K562 (cell line): Measurements from ENCODE around the gene GNG14. TPM values are rescaled to one million over a fixed set of nuclear protein-coding genes. Genes with fewer than 3 reads are reported as not detected.

Source experiments
- ATF3 ChIP-seq, 2 experiments: fragments of 450-650 bp in 1 of 2; sonication (generic) in 1 of 2; formaldehyde crosslinking in 1 of 2; IDR thresholded peaks in 1 of 2; conservative IDR thresholded peaks in 1 of 2; 2 replicates each; pipeline versions ENCODE4 v1.6.1 to v1.8.1; 2016 to 2023; ENCODE audit warnings: mild to moderate bottlenecking in 2 of 2, moderate library complexity in 2 of 2, inconsistent platforms in 1 of 2, missing genetic modification reagents in 1 of 2
- E2F5 ChIP-seq: sonication (generic); formaldehyde crosslinking; IDR thresholded peaks from 2 replicates; pipeline ENCODE4 v1.8.0; 2022; ENCODE audit warnings: mild to moderate bottlenecking, missing genetic modification reagents
- HCFC1 ChIP-seq: IDR thresholded peaks from 2 replicates; pipeline ENCODE4 v1.6.1; 2012; ENCODE audit warnings: low read depth, low read length, improper control_type of control experiment
- KAT8 ChIP-seq: fragments of 450-650 bp; IDR thresholded peaks from 2 replicates; pipeline ENCODE4 v1.6.1; 2016; ENCODE audit warnings: low read depth, mild to moderate bottlenecking
- NR2C1 ChIP-seq, 2 experiments: fragments of 450-650 bp; IDR thresholded peaks; 2 replicates each; pipeline ENCODE4 v1.6.1; 2017; ENCODE audit warnings: mild to moderate bottlenecking in 2 of 2, antibody characterized with exemption in 1 of 2, inconsistent platforms in 1 of 2, missing compliant biosample characterization in 1 of 2, missing genetic modification characterization in 1 of 2
- RAD51 ChIP-seq: fragments of 450-650 bp; IDR thresholded peaks from 2 replicates; pipeline ENCODE4 v1.7.1; 2016; ENCODE audit warnings: low read depth, mild to moderate bottlenecking, borderline replicate concordance
- TAL1 ChIP-seq: fragments of 450-650 bp; IDR thresholded peaks from 2 replicates; pipeline ENCODE4 v1.6.1; 2016; ENCODE audit warnings: mild to moderate bottlenecking
- ZBTB33 ChIP-seq: sonication (generic); formaldehyde crosslinking; IDR thresholded peaks from 2 replicates; pipeline ENCODE4 v1.8.1; 2023; ENCODE audit warnings: mild to moderate bottlenecking, missing genetic modification reagents
- ZNF740 ChIP-seq, 3 experiments: fragments of 200-800 bp in 1 of 3; sonication (Bioruptor generic) in 1 of 3; sonication (generic) in 1 of 3; formaldehyde crosslinking in 1 of 3; IDR thresholded peaks; 2 replicates each; pipeline versions ENCODE4 v1.6.1 to v1.8.0; 2016 to 2022; ENCODE audit warnings: mild to moderate bottlenecking in 2 of 3, missing compliant biosample characterization in 2 of 3, missing genetic modification characterization in 2 of 3, missing genetic modification reagents in 1 of 3
- polyA plus RNA-seq, 8 experiments: library from polyadenylated mRNA; depleted of rRNA in 4 of 8; stranded (reverse) in 5 of 8; unstranded in 3 of 8; fragments of >200 nt; fragmentation: Nextera tagmentation in 2 of 8; fragmentation: Illumina TruSeq in 1 of 8; extraction: Ambion mirVana in 2 of 8; extraction: Trizol in 1 of 8; gene quantifications; 2 replicates each; pipeline versions ENCODE4 v1.2.1 to v1.2.3, GENCODE V29; 2011 to 2014; ENCODE audit warnings: inconsistent platforms in 1 of 8, missing spikeins in 1 of 8
- total RNA-seq, 7 experiments: library from RNA; depleted of rRNA in 6 of 7; stranded (reverse); fragments of >200 nt in 6 of 7; fragmentation: Illumina TruSeq in 2 of 7; extraction: Trizol in 2 of 7; gene quantifications; 2 replicates each; pipeline versions ENCODE4 v1.2.1 to v1.2.3, GENCODE V29; 2011 to 2021; ENCODE audit warnings: low replicate concordance in 1 of 7

The GNG14 gene
- total and polyA plus RNA-seq, 9 of the 15 experiments (the other 6 are each of a cell fraction or from before 2014, with no cell fraction given): not detected

- TF ChIP-seq ZNF740 (CRISPR knock-in tag; IDR thresholded peaks at IDR 0.05): no peak
- TF ChIP-seq ZNF740 (tag; IDR thresholded peaks at IDR 0.05): no peak
- no peak for TF ChIP-seq KAT8
- no peak for TF ChIP-seq HCFC1
- TF ChIP-seq TAL1: no peak
- TF ChIP-seq RAD51: no peak
- peak; percentile 47; the same call in 1 of the 2 replicates for TF ChIP-seq ATF3 (IDR thresholded peaks at IDR 0.05)
- no peak for TF ChIP-seq ATF3 (CRISPR knock-in tag; conservative IDR thresholded peaks at IDR 0.05)
- TF ChIP-seq E2F5 (CRISPR knock-in tag): no peak
- no peak for TF ChIP-seq NR2C1 (IDR thresholded peaks at IDR 0.05)
- no peak for TF ChIP-seq NR2C1 (tag; IDR thresholded peaks at IDR 0.05)
- TF ChIP-seq ZBTB33 (CRISPR knock-in tag): peak; percentile 93
Measured at GRCh38 chr19:12656899-12657571, 30.8 kb upstream of the GNG14 start (continued).
